IgD-negative memory B cell (primary cell): ENCODE measurements around the gene ATM. TPM values are rescaled to one million over a fixed set of nuclear protein-coding genes. Genes with fewer than 3 reads are reported as not detected.

Experiments
- H3K27ac Mint-ChIP-seq, 3 donors: one replicate each; pipeline ENCODE4 v1.8.0; 2020 to 2022; ENCODE audit warnings: mild to moderate bottlenecking in 3 of 3, mixed read lengths in 3 of 3, moderate library complexity in 1 of 3
- H3K27me3 Mint-ChIP-seq: one replicate; pipeline ENCODE4 v1.8.0; 2021; ENCODE audit warnings: mixed read lengths
- H3K36me3 Mint-ChIP-seq: one replicate; pipeline ENCODE4 v1.8.0; 2020; ENCODE audit warnings: mild to moderate bottlenecking, mixed read lengths
- H3K4me1 Mint-ChIP-seq, 3 donors: one replicate each; pipeline ENCODE4 v1.8.0; 2020 to 2022; ENCODE audit warnings: mixed read lengths in 3 of 3, mild to moderate bottlenecking in 1 of 3
- H3K4me3 Mint-ChIP-seq, 4 donors: one replicate each; pipeline ENCODE4 v1.8.0; 2020 to 2022; ENCODE audit warnings: mild to moderate bottlenecking in 4 of 4, mixed read lengths in 4 of 4, moderate library complexity in 3 of 4
- H3K9me3 Mint-ChIP-seq, 3 donors: one replicate each; pipeline ENCODE4 v1.8.0; 2020 to 2021; ENCODE audit warnings: mixed read lengths in 3 of 3, mild to moderate bottlenecking in 1 of 3
- polyA plus RNA-seq: library from polyadenylated mRNA; unstranded; fragments of 300-500 nt; fragmentation: Illumina TruSeq; gene quantifications from one replicate; pipeline ENCODE4 v1.2.3, GENCODE V29; 2021

ATM gene
- 48.7 TPM for polyA plus RNA-seq

- Mint-ChIP-seq H3K9me3 (no peaks in the 10 kb centered on the region), H3K4me3 (no peak within 1 kb of the TSS), H3K36me3 (peaks cover 3% of the 10 kb centered on the region), H3K27ac (no peak within 1 kb of the TSS), H3K4me1 (peaks cover 34 to 53% (median 52%) of the 10 kb centered on the region in 3 donors), H3K27me3 (no peaks in the 10 kb centered on the region)
These were observed at the start of gene ATM, which contains the start of gene NPAT for GRCh38 chr11:108222574-108223347. Gene ATM (plus strand): TSS chr11:108223067. CDS start chr11:108227625, 4,558 bp downstream. Gene NPAT (minus strand): TSS chr11:108222638. CDS start chr11:108222536, 102 bp downstream.

- Mint-ChIP-seq H3K36me3 (peaks cover 3% of the 10 kb centered on the region), H3K4me1 (peaks cover 15 to 21% (median 18%) of the 10 kb centered on the region in 3 donors), H3K27ac (no peak overlapping the region), H3K9me3 (no peaks in the 10 kb centered on the region), H3K4me3 (no peak overlapping the region), H3K27me3 (no peaks in the 10 kb centered on the region)
These were observed 45.3 kb upstream of the ATM start for GRCh38 chr11:108177570-108177969.

- no peaks in the 10 kb centered on the region for H3K9me3 Mint-ChIP-seq
- H3K36me3 Mint-ChIP-seq = peaks cover 6% of the 10 kb centered on the region
- no peak overlapping the region for H3K27ac Mint-ChIP-seq
- no peak overlapping the region for H3K4me3 Mint-ChIP-seq
- no peaks in the 10 kb centered on the region for H3K27me3 Mint-ChIP-seq
- H3K4me1 Mint-ChIP-seq = peaks cover 9 to 25% (median 20%) of the 10 kb centered on the region in 3 donors
These were observed 29.1 kb upstream of the ATM start for GRCh38 chr11:108193725-108194124.

GRCh38 chr11:108196901-108197300 lies 26.0 kb upstream of the ATM start:
- peak overlapping the region in 1 of 4 donors; percentile 41 for H3K4me3 Mint-ChIP-seq
- H3K36me3 Mint-ChIP-seq = peaks cover 3% of the 10 kb centered on the region
- H3K9me3 Mint-ChIP-seq = no peaks in the 10 kb centered on the region
- H3K27me3 Mint-ChIP-seq = no peaks in the 10 kb centered on the region
- peaks cover 30 to 38% (median 37%) of the 10 kb centered on the region in 3 donors for H3K4me1 Mint-ChIP-seq
- H3K27ac Mint-ChIP-seq = peak overlapping the region in 1 of 3 donors; percentile 39

GRCh38 chr11:108197351-108197750 lies 25.5 kb upstream of the ATM start:
- no peaks in the 10 kb centered on the region for H3K27me3 Mint-ChIP-seq
- no peaks in the 10 kb centered on the region for H3K9me3 Mint-ChIP-seq
- peaks cover 3% of the 10 kb centered on the region for H3K36me3 Mint-ChIP-seq
- H3K27ac Mint-ChIP-seq = no peak overlapping the region
- H3K4me3 Mint-ChIP-seq = peak overlapping the region in 1 of 4 donors; percentile 41
- peaks cover 32 to 38% (median 37%) of the 10 kb centered on the region in 3 donors for H3K4me1 Mint-ChIP-seq

- Mint-ChIP-seq H3K4me3 (no peak overlapping the region), H3K9me3 (peaks cover 0 to 6% (median 4%) of the 10 kb centered on the region in 3 donors), H3K36me3 (peaks cover 4% of the 10 kb centered on the region), H3K27ac (peak overlapping the region in 1 of 3 donors; percentile 21), H3K4me1 (peaks cover 41 to 49% (median 48%) of the 10 kb centered on the region in 3 donors), H3K27me3 (no peaks in the 10 kb centered on the region)
These were observed 24.0 kb upstream of the ATM start for GRCh38 chr11:108198833-108199232.

GRCh38 chr11:108199446-108200321 lies 23.2 kb upstream of the ATM start:
- H3K9me3 Mint-ChIP-seq = peaks cover under 1 to 9% (median 5%) of the 10 kb centered on the region in 3 donors
- H3K36me3 Mint-ChIP-seq = peaks cover 2% of the 10 kb centered on the region
- peak overlapping the region in 2 of 4 donors; percentile 52 to 81 for H3K4me3 Mint-ChIP-seq
- peaks cover 42 to 52% (median 50%) of the 10 kb centered on the region in 3 donors for H3K4me1 Mint-ChIP-seq
- H3K27ac Mint-ChIP-seq = peak overlapping the region; percentile 69 to 74 (median 73)
- H3K27me3 Mint-ChIP-seq = no peaks in the 10 kb centered on the region

GRCh38 chr11:108203075-108203474 lies 19.8 kb upstream of the ATM start:
- Mint-ChIP-seq H3K27ac (peak overlapping the region in 1 of 3 donors; percentile 33), H3K36me3 (peaks cover 9% of the 10 kb centered on the region), H3K9me3 (peaks cover 3 to 13% (median 11%) of the 10 kb centered on the region in 3 donors), H3K4me1 (peaks cover 29 to 40% (median 39%) of the 10 kb centered on the region in 3 donors), H3K27me3 (no peaks in the 10 kb centered on the region), H3K4me3 (no peak overlapping the region)

- Mint-ChIP-seq H3K27ac (no peak overlapping the region), H3K4me1 (peaks cover 31 to 40% (median 31%) of the 10 kb centered on the region in 3 donors), H3K4me3 (peak overlapping the region in 1 of 4 donors; percentile 32), H3K36me3 (peaks cover 14% of the 10 kb centered on the region), H3K27me3 (no peaks in the 10 kb centered on the region), H3K9me3 (peaks cover 3 to 13% (median 11%) of the 10 kb centered on the region in 3 donors)
These were observed 18.5 kb upstream of the ATM start for GRCh38 chr11:108204376-108204775.

- Mint-ChIP-seq H3K4me1 (peaks cover 25 to 34% (median 26%) of the 10 kb centered on the region in 3 donors), H3K4me3 (no peak overlapping the region), H3K27ac (no peak overlapping the region), H3K9me3 (peaks cover 3 to 13% (median 11%) of the 10 kb centered on the region in 3 donors), H3K36me3 (peaks cover 17% of the 10 kb centered on the region), H3K27me3 (no peaks in the 10 kb centered on the region)
These were observed 17.9 kb upstream of the ATM start for GRCh38 chr11:108204929-108205499.

- peaks cover 23 to 31% (median 24%) of the 10 kb centered on the region in 3 donors for H3K4me1 Mint-ChIP-seq
- no peak overlapping the region for H3K4me3 Mint-ChIP-seq
- peaks cover 22% of the 10 kb centered on the region for H3K36me3 Mint-ChIP-seq
These were observed 16.7 kb upstream of the ATM start for GRCh38 chr11:108206171-108206570.

GRCh38 chr11:108206969-108207682 lies 15.7 kb upstream of the ATM start:
- H3K4me3 Mint-ChIP-seq = no peak overlapping the region
- peaks cover 18 to 31% (median 24%) of the 10 kb centered on the region in 3 donors for H3K4me1 Mint-ChIP-seq
- H3K27ac Mint-ChIP-seq = no peak overlapping the region
- H3K36me3 Mint-ChIP-seq = peaks cover 28% of the 10 kb centered on the region
- H3K9me3 Mint-ChIP-seq = peaks cover 3 to 13% (median 11%) of the 10 kb centered on the region in 3 donors
- H3K27me3 Mint-ChIP-seq = no peaks in the 10 kb centered on the region

More at GRCh38 chr11:108206171-108206570, 16.7 kb upstream of the ATM start:
- Mint-ChIP-seq H3K9me3 (peaks cover 3 to 13% (median 11%) of the 10 kb centered on the region in 3 donors), H3K27ac (peak overlapping the region in 1 of 3 donors; percentile 71), H3K27me3 (no peaks in the 10 kb centered on the region)

- H3K27ac Mint-ChIP-seq = no peak overlapping the region
- peaks cover 18 to 32% (median 24%) of the 10 kb centered on the region in 3 donors for H3K4me1 Mint-ChIP-seq
- peaks cover 30% of the 10 kb centered on the region for H3K36me3 Mint-ChIP-seq
- H3K27me3 Mint-ChIP-seq = no peaks in the 10 kb centered on the region
- H3K9me3 Mint-ChIP-seq = peaks cover 3 to 13% (median 11%) of the 10 kb centered on the region in 3 donors
- H3K4me3 Mint-ChIP-seq = no peak overlapping the region
These were observed 15.2 kb upstream of the ATM start for GRCh38 chr11:108207683-108208060.

GRCh38 chr11:108210441-108210840 lies 12.4 kb upstream of the ATM start:
- H3K27ac Mint-ChIP-seq = peak overlapping the region in 1 of 3 donors; percentile 3
- H3K4me3 Mint-ChIP-seq = no peak overlapping the region
- H3K27me3 Mint-ChIP-seq = no peaks in the 10 kb centered on the region
- peaks cover 11 to 22% (median 21%) of the 10 kb centered on the region in 3 donors for H3K4me1 Mint-ChIP-seq
- H3K36me3 Mint-ChIP-seq = peaks cover 27% of the 10 kb centered on the region
- peaks cover 0 to 3% (median 0%) of the 10 kb centered on the region in 3 donors for H3K9me3 Mint-ChIP-seq
